Measurements from ENCODE around the gene MEST.

DNA sequence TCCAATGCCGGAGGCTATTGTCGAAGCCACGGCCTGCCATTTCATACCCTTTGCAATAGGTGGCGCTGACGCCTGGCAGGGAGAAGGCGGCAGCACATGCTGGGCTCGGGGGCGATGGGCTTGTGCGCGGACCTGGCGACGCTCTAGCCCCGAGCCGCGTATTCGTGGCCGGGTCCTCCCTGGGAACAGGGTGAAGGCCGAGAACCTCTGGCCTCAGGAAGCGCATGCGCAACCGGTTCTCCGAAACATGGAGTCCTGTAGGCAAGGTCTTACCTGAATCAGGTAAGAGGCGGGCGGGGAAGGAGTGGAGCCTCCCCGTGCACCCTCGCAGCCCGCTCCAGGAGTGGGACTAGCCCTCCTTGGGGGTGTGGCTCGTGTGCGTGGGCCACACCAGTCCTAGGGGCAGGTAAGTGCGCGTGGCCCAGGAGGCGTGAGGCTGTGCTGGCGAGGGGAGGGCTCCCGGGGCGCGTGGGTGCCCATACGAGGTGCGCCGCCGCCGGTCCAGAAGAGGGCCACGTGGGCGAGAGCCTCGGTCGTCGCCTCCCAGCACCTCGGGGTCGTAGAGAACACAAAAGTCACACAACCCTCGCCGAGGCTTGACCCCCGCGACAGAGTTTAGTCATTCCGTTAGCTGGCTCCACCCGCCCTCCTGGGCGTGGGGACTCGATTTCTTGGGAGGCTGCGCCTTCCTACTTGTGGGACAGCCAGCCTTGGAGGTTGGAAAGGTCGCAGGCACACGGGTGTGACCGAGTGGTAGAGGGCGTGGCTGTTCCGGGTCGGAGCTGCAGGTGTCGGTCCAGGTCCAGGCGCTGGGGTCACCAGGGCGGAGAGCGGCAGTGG lies 5.6 kb upstream of the MEST start:
- TF ChIP-seq CTCF (conservative IDR thresholded peaks at IDR 0.05 in 1 of 2, IDR thresholded peaks at IDR 0.05 in 1 of 2; ENCODE audit: low read depth in 1 of 2, low read length in 2 of 2) = peak in 1 of 2 donors; percentile 49
- TF ChIP-seq EZH2 (IDR thresholded peaks at IDR 0.05; ENCODE audit: low read length, missing control alignments) = no peak
